Neutrophil (primary cell): ENCODE results near the gene RPS6KL1.

Source experiments
- H3K27ac ChIP-seq: fragments of 200-600 bp; sonication (generic); 2 replicates; pipeline ENCODE4 v1.5.1; 2016; ENCODE audit warnings: mild to moderate bottlenecking, moderate library complexity
- H3K27me3 ChIP-seq: fragments of 200-600 bp; sonication (generic); 2 replicates; pipeline ENCODE4 v1.6.0; 2016; ENCODE audit warnings: mild to moderate bottlenecking
- H3K36me3 ChIP-seq: fragments of 200-600 bp; sonication (generic); 2 replicates; pipeline ENCODE4 v1.5.1; 2017
- H3K4me1 ChIP-seq, 2 experiments: fragments of 200-600 bp in 1 of 2; sonication (generic) in 1 of 2; 1 replicate in 1 of 2; 2 replicates in 1 of 2; pipeline versions ENCODE4 v1.5.1 to v1.6.1; 2013 to 2016; ENCODE audit warnings: low read depth in 1 of 2, low read length in 1 of 2, mild to moderate bottlenecking in 1 of 2, moderate library complexity in 1 of 2; ENCODE audit not compliant: control insufficient read depth in 1 of 2, insufficient read depth in 1 of 2
- H3K4me3 ChIP-seq, 2 experiments: fragments of 200-600 bp in 1 of 2; sonication (generic) in 1 of 2; 1 replicate in 1 of 2; 2 replicates in 1 of 2; pipeline ENCODE4 v1.5.1; 2013 to 2016; ENCODE audit warnings: low read depth in 1 of 2, low read length in 1 of 2, mild to moderate bottlenecking in 1 of 2, moderate library complexity in 1 of 2
- H3K9me3 ChIP-seq: fragments of 200-600 bp; sonication (generic); 2 replicates; pipeline ENCODE4 v1.5.1; 2016
- CTCF ChIP-seq: fragments of 200-600 bp; sonication (generic); IDR thresholded peaks from 2 replicates; pipeline ENCODE4 v1.5.1; 2016; ENCODE audit warnings: antibody characterized with exemption

RPS6KL1 gene

GRCh38 chr14:74942181-74942580, 19.1 kb upstream of the RPS6KL1 start:
- no peaks in the 10 kb centered on the region for H3K36me3 ChIP-seq
- no peaks in the 10 kb centered on the region for H3K27me3 ChIP-seq
- peaks cover 7 to 25% of the 10 kb centered on the region in 2 experiments for H3K4me1 ChIP-seq
- no peaks in the 10 kb centered on the region for H3K9me3 ChIP-seq
- no peak overlapping the region for H3K27ac ChIP-seq
- no peak overlapping the region for H3K4me3 ChIP-seq
- TF ChIP-seq CTCF, result no peak

- TF ChIP-seq CTCF, result no peak
- Histone ChIP-seq H3K27ac (no peak overlapping the region), H3K4me3 (peak overlapping the region; percentile 2 to 18), H3K27me3 (no peaks in the 10 kb centered on the region), H3K4me1 (peaks cover 7 to 25% of the 10 kb centered on the region in 2 experiments), H3K9me3 (no peaks in the 10 kb centered on the region), H3K36me3 (no peaks in the 10 kb centered on the region)
These were observed 18.6 kb upstream of the RPS6KL1 start for GRCh38 chr14:74941676-74942097.

- Histone ChIP-seq H3K4me1 (peaks cover 7 to 21% of the 10 kb centered on the region in 2 experiments), H3K36me3 (no peaks in the 10 kb centered on the region), H3K9me3 (no peaks in the 10 kb centered on the region), H3K27me3 (no peaks in the 10 kb centered on the region), H3K27ac (no peak overlapping the region), H3K4me3 (peak overlapping the region; percentile 2 to 18)
- no peak for TF ChIP-seq CTCF
These were observed 18.0 kb upstream of the RPS6KL1 start for GRCh38 chr14:74940956-74941565.

- Histone ChIP-seq H3K9me3 (no peaks in the 10 kb centered on the region), H3K4me1 (peaks cover 7 to 20% of the 10 kb centered on the region in 2 experiments), H3K4me3 (no peak overlapping the region), H3K36me3 (no peaks in the 10 kb centered on the region), H3K27ac (no peak overlapping the region), H3K27me3 (peaks cover 7% of the 10 kb centered on the region)
- TF ChIP-seq CTCF, result no peak
These were observed 15.8 kb upstream of the RPS6KL1 start for GRCh38 chr14:74938531-74939495.

GRCh38 chr14:74937171-74937570, 14.1 kb upstream of the RPS6KL1 start:
- Histone ChIP-seq H3K27me3 (peaks cover 23% of the 10 kb centered on the region), H3K4me1 (peaks cover 11 to 19% of the 10 kb centered on the region in 2 experiments), H3K9me3 (no peaks in the 10 kb centered on the region), H3K36me3 (no peaks in the 10 kb centered on the region), H3K4me3 (no peak overlapping the region), H3K27ac (no peak overlapping the region)
- TF ChIP-seq CTCF, result no peak
